Measurements from ENCODE around the gene SLC12A1.
A peak's percentile ranks its signal among the peaks of the same experiment; 100 is the strongest.

SLC12A1 gene

GRCh38 chr15:48242535-48242934 is 36.4 kb downstream of the SLC12A1 start:
- H3K4me3 ChIP-seq (ENCODE audit: low read length), result no peak overlapping the region
- H4K20me1 ChIP-seq (ENCODE audit: control insufficient read depth, insufficient read depth, low read depth, low read length), result no peaks in the 10 kb centered on the region
- H3K9me2 ChIP-seq (replicated peaks; ENCODE audit: control insufficient read depth, low read length), result no peaks in the 10 kb centered on the region
- no peaks in the 10 kb centered on the region for H3K79me2 ChIP-seq (ENCODE audit: control insufficient read depth, low read length)
- no peaks in the 10 kb centered on the region for H3F3A ChIP-seq (ENCODE audit: control insufficient read depth, insufficient read depth)
- no peak overlapping the region for H3K27ac ChIP-seq (ENCODE audit: low read depth, low read length)
- no peak overlapping the region for H3K4me2 ChIP-seq (ENCODE audit: low read length)
- H3K36me3 ChIP-seq (ENCODE audit: control insufficient read depth, low read length), result no peaks in the 10 kb centered on the region
- no peaks in the 10 kb centered on the region for H3K9me3 ChIP-seq (ENCODE audit: control insufficient read depth, insufficient read depth, low read length)
- H3K4me1 ChIP-seq (ENCODE audit: control insufficient read depth, low read length), result no peaks in the 10 kb centered on the region
- H3K27me3 ChIP-seq (ENCODE audit: control insufficient read depth, low read length), result no peaks in the 10 kb centered on the region
- TF ChIP-seq CTCF (IDR thresholded peaks at IDR 0.05; ENCODE audit: low read depth, low read length, poor library complexity, severe bottlenecking) (no peak), EZH2phosphoT487 (IDR thresholded peaks at IDR 0.05; ENCODE audit: borderline replicate concordance, low read length) (no peak)

GRCh38 chr15:48244921-48245320 is 38.8 kb downstream of the SLC12A1 start:
- Histone ChIP-seq H3K4me1 (ENCODE audit: control insufficient read depth, low read length) (no peaks in the 10 kb centered on the region), H3F3A (ENCODE audit: control insufficient read depth, insufficient read depth) (no peaks in the 10 kb centered on the region), H3K9me3 (ENCODE audit: control insufficient read depth, insufficient read depth, low read length) (no peaks in the 10 kb centered on the region), H3K79me2 (ENCODE audit: control insufficient read depth, low read length) (no peaks in the 10 kb centered on the region), H3K9me2 (replicated peaks; ENCODE audit: control insufficient read depth, low read length) (no peaks in the 10 kb centered on the region), H3K4me3 (ENCODE audit: low read length) (no peak overlapping the region), H3K36me3 (ENCODE audit: control insufficient read depth, low read length) (no peaks in the 10 kb centered on the region), H4K20me1 (ENCODE audit: control insufficient read depth, insufficient read depth, low read depth, low read length) (no peaks in the 10 kb centered on the region), H3K27me3 (ENCODE audit: control insufficient read depth, low read length) (no peaks in the 10 kb centered on the region), H3K4me2 (ENCODE audit: low read length) (no peak overlapping the region), H3K27ac (ENCODE audit: low read depth, low read length) (no peak overlapping the region)
- TF ChIP-seq CTCF (IDR thresholded peaks at IDR 0.05; ENCODE audit: low read depth, low read length, poor library complexity, severe bottlenecking) (no peak), EZH2phosphoT487 (IDR thresholded peaks at IDR 0.05; ENCODE audit: borderline replicate concordance, low read length) (no peak)

GRCh38 chr15:48248414-48248813 is 42.3 kb downstream of the SLC12A1 start:
- Histone ChIP-seq H3K27ac (ENCODE audit: low read depth, low read length) (no peak overlapping the region), H3K4me2 (ENCODE audit: low read length) (no peak overlapping the region), H3K79me2 (ENCODE audit: control insufficient read depth, low read length) (no peaks in the 10 kb centered on the region), H3K27me3 (ENCODE audit: control insufficient read depth, low read length) (no peaks in the 10 kb centered on the region), H4K20me1 (ENCODE audit: control insufficient read depth, insufficient read depth, low read depth, low read length) (no peaks in the 10 kb centered on the region), H3K9me3 (ENCODE audit: control insufficient read depth, insufficient read depth, low read length) (no peaks in the 10 kb centered on the region), H3K4me1 (ENCODE audit: control insufficient read depth, low read length) (no peaks in the 10 kb centered on the region), H3K4me3 (ENCODE audit: low read length) (no peak overlapping the region), H3K36me3 (ENCODE audit: control insufficient read depth, low read length) (no peaks in the 10 kb centered on the region), H3F3A (ENCODE audit: control insufficient read depth, insufficient read depth) (no peaks in the 10 kb centered on the region), H3K9me2 (replicated peaks; ENCODE audit: control insufficient read depth, low read length) (no peaks in the 10 kb centered on the region)
- TF ChIP-seq EZH2phosphoT487 (IDR thresholded peaks at IDR 0.05; ENCODE audit: borderline replicate concordance, low read length) (no peak), CTCF (IDR thresholded peaks at IDR 0.05; ENCODE audit: low read depth, low read length, poor library complexity, severe bottlenecking) (no peak)

DNA sequence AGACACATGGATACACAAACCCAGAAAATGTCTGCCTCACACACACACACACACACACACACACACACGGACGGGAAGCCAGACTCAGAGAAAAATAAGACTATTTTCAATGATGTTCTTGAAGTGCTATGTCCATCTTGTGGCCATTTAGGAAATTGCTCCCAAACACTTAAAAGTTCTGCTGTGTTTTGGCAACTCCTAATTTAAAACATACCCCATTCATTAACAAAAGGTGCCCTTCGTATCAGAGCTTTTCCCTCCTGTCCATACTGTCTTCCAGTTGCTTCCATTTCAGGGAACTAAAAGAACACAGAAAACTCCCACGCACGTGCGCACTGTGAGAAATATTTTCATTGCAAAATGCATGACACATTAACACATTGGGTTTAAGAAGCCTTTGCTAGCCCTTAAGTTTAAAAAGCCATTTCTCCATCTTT is 44.6 kb downstream of the SLC12A1 start:
- no peaks in the 10 kb centered on the region for H3K79me2 ChIP-seq (ENCODE audit: control insufficient read depth, low read length)
- H3F3A ChIP-seq (ENCODE audit: control insufficient read depth, insufficient read depth), result no peaks in the 10 kb centered on the region
- no peaks in the 10 kb centered on the region for H4K20me1 ChIP-seq (ENCODE audit: control insufficient read depth, insufficient read depth, low read depth, low read length)
- no peak overlapping the region for H3K4me3 ChIP-seq (ENCODE audit: low read length)
- no peaks in the 10 kb centered on the region for H3K4me1 ChIP-seq (ENCODE audit: control insufficient read depth, low read length)
- no peak overlapping the region for H3K27ac ChIP-seq (ENCODE audit: low read depth, low read length)
- no peaks in the 10 kb centered on the region for H3K9me3 ChIP-seq (ENCODE audit: control insufficient read depth, insufficient read depth, low read length)
- H3K27me3 ChIP-seq (ENCODE audit: control insufficient read depth, low read length), result no peaks in the 10 kb centered on the region
- peak; percentile 67 for TF ChIP-seq CTCF (IDR thresholded peaks at IDR 0.05; ENCODE audit: low read depth, low read length, poor library complexity, severe bottlenecking)
- TF ChIP-seq EZH2phosphoT487 (IDR thresholded peaks at IDR 0.05; ENCODE audit: borderline replicate concordance, low read length), result no peak
- H3K36me3 ChIP-seq (ENCODE audit: control insufficient read depth, low read length), result no peaks in the 10 kb centered on the region
- no peak overlapping the region for H3K4me2 ChIP-seq (ENCODE audit: low read length)
- H3K9me2 ChIP-seq (replicated peaks; ENCODE audit: control insufficient read depth, low read length), result no peaks in the 10 kb centered on the region

Data from DOHH2 (cell line).